Brain microvascular endothelial cell (primary cell): ENCODE measurements around the gene ZNF865.

Experiments
- DNase-seq: peaks from one replicate; pipeline ENCODE4 v3.0.0-alpha.2; 2020
- H3K27ac ChIP-seq: fragments of 250-450 bp; sonication (Bioruptor Pico); 2 replicates; pipeline ENCODE4 v1.5.1; 2020; ENCODE audit warnings: mild to moderate bottlenecking, moderate library complexity
- H3K27me3 ChIP-seq: fragments of 250-450 bp; sonication (Bioruptor Pico); replicated peaks from 2 replicates; pipeline ENCODE4 v1.5.1; 2020; ENCODE audit warnings: mild to moderate bottlenecking
- H3K36me3 ChIP-seq: fragments of 250-450 bp; sonication (Bioruptor Pico); replicated peaks from 2 replicates; pipeline ENCODE4 v1.5.1; 2020; ENCODE audit warnings: mild to moderate bottlenecking
- H3K4me3 ChIP-seq: 2 replicates; pipeline ENCODE4 v1.5.1; 2011; ENCODE audit warnings: low read depth, mild to moderate bottlenecking, control low read depth, low read length, moderate library complexity
- CTCF ChIP-seq: IDR thresholded peaks from 2 replicates; pipeline ENCODE4 v1.5.1; 2011; ENCODE audit warnings: low read depth, mild to moderate bottlenecking, moderate library complexity, low read length, control low read depth, inconsistent platforms; ENCODE audit errors: missing control alignments
- in situ Hi-C: cut with HindIII; loops from 2 replicates; pipeline ENCODE4 v1.10.0; 2017; ENCODE audit warnings: low sequenced_read_pairs, low pct_ligation_motif_present

The ZNF865 gene

DNA sequence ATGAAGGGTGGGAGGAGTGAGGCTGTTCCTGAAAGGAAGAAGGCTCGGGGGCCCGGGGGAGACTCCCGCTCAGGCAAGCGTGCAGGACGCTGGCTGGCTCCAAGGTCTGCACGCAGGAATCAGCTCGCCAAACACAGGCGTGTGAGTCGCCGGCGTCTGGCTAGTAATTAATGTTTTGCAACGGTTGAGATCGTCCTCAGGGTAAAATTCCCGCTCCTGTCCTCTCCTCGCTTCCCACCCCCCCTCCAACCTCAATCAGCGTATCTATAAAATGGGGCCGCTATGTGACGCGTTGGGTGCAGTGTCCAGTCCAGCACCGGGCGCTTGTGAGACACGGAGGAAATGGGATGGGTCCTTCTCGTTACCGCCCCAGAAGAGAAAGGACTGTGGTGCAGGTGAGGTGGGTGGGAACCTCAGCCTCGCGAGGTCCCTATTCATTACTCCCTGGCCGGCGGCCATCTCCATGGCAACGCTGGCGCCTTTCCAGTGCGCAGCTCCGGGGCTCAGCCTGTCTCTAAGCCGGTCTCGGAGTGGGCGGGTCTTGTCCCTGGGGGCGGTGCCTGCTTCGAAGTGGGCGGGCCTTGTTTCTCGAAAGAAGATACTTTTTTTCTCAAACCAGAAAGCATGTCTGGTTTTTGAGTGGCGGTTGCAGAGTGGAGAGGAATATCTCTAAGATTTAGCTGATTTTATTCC lies 18.3 kb upstream of the ZNF865 start:
- Histone ChIP-seq H3K27ac (no peak overlapping the region), H3K4me3 (peak overlapping the region; percentile 57), H3K27me3 (no peaks in the 10 kb centered on the region), H3K36me3 (peaks cover under 1% of the 10 kb centered on the region)
- in situ Hi-C loops, result no loop called here
- no peak for TF ChIP-seq CTCF
- peak; percentile 92 for DNase-seq

GRCh38 chr19:55588738-55589137 lies 16.7 kb upstream of the ZNF865 start:
- Histone ChIP-seq H3K27me3 (no peaks in the 10 kb centered on the region), H3K4me3 (no peak overlapping the region), H3K27ac (no peak overlapping the region), H3K36me3 (peaks cover 8% of the 10 kb centered on the region)
- in situ Hi-C loops, result no loop called here
- no peak for TF ChIP-seq CTCF
- no peak for DNase-seq

DNA sequence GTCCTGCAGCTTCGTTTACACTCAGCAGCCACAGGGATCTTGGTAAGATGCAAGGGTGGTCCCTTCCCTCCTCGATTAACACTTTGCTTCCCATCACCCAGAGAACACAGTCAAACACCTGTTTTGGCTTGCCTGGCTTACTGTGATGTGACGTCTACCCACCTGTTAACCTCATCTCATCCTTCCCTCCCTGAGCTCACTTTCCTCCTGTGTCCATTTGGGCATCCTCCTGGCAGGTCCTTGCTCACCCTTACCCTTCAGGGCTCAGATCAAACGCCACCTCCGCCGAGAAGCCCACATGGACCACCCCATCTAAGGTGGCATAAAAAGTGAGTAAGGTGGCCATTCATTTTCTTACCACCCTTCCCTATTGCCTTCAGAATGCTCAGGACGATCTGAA lies 15.3 kb upstream of the ZNF865 start:
- no peak overlapping the region for H3K27ac ChIP-seq
- no peak for DNase-seq
- in situ Hi-C loops, result no loop called here
- TF ChIP-seq CTCF, result no peak
- no peak overlapping the region for H3K4me3 ChIP-seq
- H3K27me3 ChIP-seq, result no peaks in the 10 kb centered on the region
- peaks cover 15% of the 10 kb centered on the region for H3K36me3 ChIP-seq

GRCh38 chr19:55590617-55591016 lies 14.8 kb upstream of the ZNF865 start:
- Histone ChIP-seq H3K27ac (no peak overlapping the region), H3K36me3 (peaks cover 19% of the 10 kb centered on the region), H3K4me3 (no peak overlapping the region), H3K27me3 (no peaks in the 10 kb centered on the region)
- no peak for TF ChIP-seq CTCF
- DNase-seq, result no peak
- in situ Hi-C loops, result no loop called here

GRCh38 chr19:55591555-55591954 lies 13.9 kb upstream of the ZNF865 start:
- H3K27me3 ChIP-seq, result no peaks in the 10 kb centered on the region
- in situ Hi-C loops, result no loop called here
- DNase-seq, result no peak
- no peak overlapping the region for H3K27ac ChIP-seq
- no peak for TF ChIP-seq CTCF
- no peak overlapping the region for H3K4me3 ChIP-seq
- H3K36me3 ChIP-seq, result peaks cover 28% of the 10 kb centered on the region
